NCI-H146 (cell line): ENCODE measurements around the gene CCDC88B.

Source experiments
- DNase-seq: peaks from one replicate; lab custom pipeline; 2025; lab: John Stamatoyannopoulos, UW

Gene CCDC88B

GRCh38 chr11:64343767-64344559 lies 4.0 kb downstream of the CCDC88B start:
- no peak for DNase-seq

- no peak for DNase-seq
Observed at GRCh38 chr11:64344787-64345186, 4.8 kb downstream of the CCDC88B start.

GRCh38 chr11:64347193-64347867 lies 7.3 kb downstream of the CCDC88B start:
- DNase-seq = no peak

- DNase-seq = no peak
Observed at GRCh38 chr11:64348383-64349024, 8.5 kb downstream of the CCDC88B start.

GRCh38 chr11:64349025-64349387 lies 9.0 kb downstream of the CCDC88B start:
- no peak for DNase-seq

- no peak for DNase-seq
Observed at GRCh38 chr11:64349404-64349803, 9.4 kb downstream of the CCDC88B start.

- DNase-seq = no peak
Observed at GRCh38 chr11:64351136-64351631, 11.2 kb downstream of the CCDC88B start.

GRCh38 chr11:64352099-64352994 lies 12.3 kb downstream of the CCDC88B start:
- DNase-seq = peak; percentile 84

- peak; percentile 93 for DNase-seq
Observed at GRCh38 chr11:64352995-64353714, 13.2 kb downstream of the CCDC88B start.

GRCh38 chr11:64353715-64354506 lies 13.9 kb downstream of the CCDC88B start:
- DNase-seq = no peak

GRCh38 chr11:64355078-64355940 lies 15.3 kb downstream of the CCDC88B start:
- DNase-seq = peak; percentile 71

- DNase-seq = no peak
Observed at GRCh38 chr11:64356498-64357411, 16.8 kb downstream of the CCDC88B start.

- DNase-seq = no peak
Observed at GRCh38 chr11:64357446-64357845, 17.4 kb downstream of the CCDC88B start.

GRCh38 chr11:64357904-64358535 lies 18.0 kb downstream of the CCDC88B start:
- DNase-seq = no peak

GRCh38 chr11:64358536-64358906 lies 18.5 kb downstream of the CCDC88B start:
- no peak for DNase-seq

GRCh38 chr11:64358907-64359711 lies 19.1 kb downstream of the CCDC88B start, which contains the start of gene RPS6KA4:
RPS6KA4 (plus strand) TSS chr11:64359162; CDS start chr11:64359236, 74 bp downstream.
- peak; percentile 60 for DNase-seq
